Measurements from ENCODE around the gene STARD3. TPM values are rescaled to one million over a fixed set of nuclear protein-coding genes. Genes with fewer than 3 reads are reported as not detected.
A peak's percentile ranks its signal among the peaks of the same experiment; 100 is the strongest.

The STARD3 gene
- total and polyA plus RNA-seq, 9 of the 15 experiments (the other 6 are each of a cell fraction or from before 2014, with no cell fraction given): 0.63 to 87.0 (median 46.0) TPM

DNA sequence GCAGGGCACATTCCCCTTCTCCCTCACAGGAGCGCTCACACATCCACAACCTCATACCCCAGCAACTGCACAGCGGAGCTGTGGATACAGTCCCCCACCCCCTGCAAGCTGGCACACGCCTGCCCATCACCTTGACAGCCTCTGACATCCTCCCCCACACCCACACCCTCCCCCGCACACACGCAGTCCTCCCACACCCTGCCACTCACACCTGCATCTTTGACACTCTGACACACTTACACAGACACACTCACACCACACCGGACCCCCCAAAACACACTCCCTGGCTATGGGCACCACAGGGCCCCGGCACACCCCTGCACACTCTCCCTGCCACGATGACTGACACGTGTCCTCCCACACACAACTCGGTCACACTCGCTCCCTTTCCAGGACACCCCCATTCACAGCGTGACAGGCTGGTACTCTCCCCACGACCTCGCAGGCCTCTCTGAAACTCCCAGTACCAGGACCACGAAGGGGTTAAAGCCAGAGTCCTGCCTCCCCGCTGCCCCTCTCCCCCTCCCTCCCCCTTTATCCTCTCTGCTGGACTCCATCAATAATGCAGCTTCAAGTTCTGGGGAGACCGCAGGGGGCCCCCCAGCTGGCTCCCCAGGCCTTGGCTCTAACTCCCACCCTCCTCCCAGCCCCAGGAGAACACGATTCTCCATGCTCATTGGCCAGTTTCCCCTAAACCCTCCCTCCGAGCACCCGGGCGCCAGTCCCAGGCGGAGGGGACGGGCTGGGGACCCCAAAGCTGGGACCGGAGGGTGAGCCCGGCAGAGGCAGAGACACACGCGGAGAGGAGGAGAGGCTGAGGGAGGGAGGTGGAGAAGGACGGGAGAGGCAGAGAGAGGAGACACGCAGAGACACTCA, 10.5 kb upstream of the STARD3 start, which contains the start of gene PPP1R1B:
TSS of gene PPP1R1B (plus strand) at position 782 of the 876 bp plus-strand sequence. CDS start 441 bp downstream, outside the sequence.
- H3K9me3 ChIP-seq (replicated peaks; ENCODE audit: control insufficient read depth, insufficient read depth, low read depth, low read length): no peaks in the 10 kb centered on the region
- H4K20me1 ChIP-seq (replicated peaks; ENCODE audit: control insufficient read depth, insufficient read depth, low read length): no peaks in the 10 kb centered on the region
- ATAC-seq (no peak), FAIRE-seq (no peak), DNase-seq (ENCODE audit: extremely low read depth in 1 of 4, low spot score in 3 of 4) (peak in 2 of 4 experiments; percentile 50 to 59)
- no peak within 1 kb of the TSS for H3K27ac ChIP-seq (ENCODE audit: extremely low read depth, low read depth, low read length)
- TF ChIP-seq PBX2 (CRISPR knock-in tag; IDR thresholded peaks at IDR 0.05; ENCODE audit: low read depth) (no peak), PBX2 (tag; conservative IDR thresholded peaks at IDR 0.05; ENCODE audit: low read depth) (peak; percentile 39), ZFPM2 (CRISPR knock-in tag; IDR thresholded peaks at IDR 0.05) (no peak), HDAC1 (IDR thresholded peaks at IDR 0.05) (peak in 1 of 2 experiments; percentile 39; a peak in 2 of 4 replicates), KLF16 (IDR thresholded peaks at IDR 0.05) (peak; percentile 48; the same call in 1 of the 2 replicates), MEIS2 (IDR thresholded peaks at IDR 0.05; ENCODE audit: partially characterized antibody) (peak; percentile 38), SRSF1 (IDR thresholded peaks at IDR 0.05; ENCODE audit: low read depth, low read length) (no peak), EGR1 (conservative IDR thresholded peaks at IDR 0.05) (peak; percentile 87), SMARCE1 (IDR thresholded peaks at IDR 0.05) (0 out of 2 replicates have a peak, but pooled peaks have one; percentile 20), DPF2 (IDR thresholded peaks at IDR 0.05) (0 out of 2 replicates have a peak, but pooled peaks have one; percentile 22)
- TF ChIP-seq, protein P1, sequence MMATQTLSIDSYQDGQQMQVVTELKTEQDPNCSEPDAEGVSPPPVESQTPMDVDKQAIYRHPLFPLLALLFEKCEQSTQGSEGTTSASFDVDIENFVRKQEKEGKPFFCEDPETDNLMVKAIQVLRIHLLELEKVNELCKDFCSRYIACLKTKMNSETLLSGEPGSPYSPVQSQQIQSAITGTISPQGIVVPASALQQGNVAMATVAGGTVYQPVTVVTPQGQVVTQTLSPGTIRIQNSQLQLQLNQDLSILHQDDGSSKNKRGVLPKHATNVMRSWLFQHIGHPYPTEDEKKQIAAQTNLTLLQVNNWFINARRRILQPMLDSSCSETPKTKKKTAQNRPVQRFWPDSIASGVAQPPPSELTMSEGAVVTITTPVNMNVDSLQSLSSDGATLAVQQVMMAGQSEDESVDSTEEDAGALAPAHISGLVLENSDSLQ (IDR thresholded peaks at IDR 0.05): peak; percentile 80
- TF ChIP-seq, protein P2, sequence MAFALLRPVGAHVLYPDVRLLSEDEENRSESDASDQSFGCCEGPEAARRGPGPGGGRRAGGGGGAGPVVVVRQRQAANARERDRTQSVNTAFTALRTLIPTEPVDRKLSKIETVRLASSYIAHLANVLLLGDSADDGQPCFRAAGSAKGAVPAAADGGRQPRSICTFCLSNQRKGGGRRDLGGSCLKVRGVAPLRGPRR (CRISPR knock-in tag; IDR thresholded peaks at IDR 0.05): no peak
- TF ChIP-seq, protein P3, sequence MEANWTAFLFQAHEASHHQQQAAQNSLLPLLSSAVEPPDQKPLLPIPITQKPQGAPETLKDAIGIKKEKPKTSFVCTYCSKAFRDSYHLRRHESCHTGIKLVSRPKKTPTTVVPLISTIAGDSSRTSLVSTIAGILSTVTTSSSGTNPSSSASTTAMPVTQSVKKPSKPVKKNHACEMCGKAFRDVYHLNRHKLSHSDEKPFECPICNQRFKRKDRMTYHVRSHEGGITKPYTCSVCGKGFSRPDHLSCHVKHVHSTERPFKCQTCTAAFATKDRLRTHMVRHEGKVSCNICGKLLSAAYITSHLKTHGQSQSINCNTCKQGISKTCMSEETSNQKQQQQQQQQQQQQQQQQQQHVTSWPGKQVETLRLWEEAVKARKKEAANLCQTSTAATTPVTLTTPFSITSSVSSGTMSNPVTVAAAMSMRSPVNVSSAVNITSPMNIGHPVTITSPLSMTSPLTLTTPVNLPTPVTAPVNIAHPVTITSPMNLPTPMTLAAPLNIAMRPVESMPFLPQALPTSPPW (CRISPR knock-in tag; IDR thresholded peaks at IDR 0.05): peak; percentile 16; the same call in 1 of the 2 replicates
- H3K4me3 ChIP-seq: no peak within 1 kb of the TSS
- no peak within 1 kb of the TSS for H2AFZ ChIP-seq (ENCODE audit: low read depth, low read length)
- no peak within 1 kb of the TSS for H3K4me2 ChIP-seq (ENCODE audit: insufficient read depth, low read length)
- in situ Hi-C loops (cut with MboI) (no loop called here), intact Hi-C loops (cut with micrococcal nuclease) (no loop called here)
- WGBS (ENCODE audit: insufficient coverage, low coverage, missing lambda C conversion rate): 33% methylated on average over 23 of the region's 29 CpGs
- H3K79me2 ChIP-seq (ENCODE audit: control insufficient read depth, insufficient read depth, low read length): no peaks in the 10 kb centered on the region
- H3K4me1 ChIP-seq (replicated peaks in 1 of 2; ENCODE audit: control insufficient read depth in 2 of 2, insufficient read depth in 2 of 2, low read length in 2 of 2): peaks cover 3 to 49% of the 10 kb centered on the region in 2 experiments; a peak in 2 of 5 replicates
- no peaks in the 10 kb centered on the region for H3K9me1 ChIP-seq (ENCODE audit: control insufficient read depth, insufficient read depth, low read length)
- H3K36me3 ChIP-seq (ENCODE audit: control insufficient read depth, insufficient read depth, low read length): no peaks in the 10 kb centered on the region
- ChIA-PET POLR2A (no interaction called here), CTCF (ENCODE audit: low intra/inter-chr PET ratio) (no interaction called here)
- peaks cover 0 to 3% of the 10 kb centered on the region in 2 experiments; a peak in 2 of 5 replicates for H3K27me3 ChIP-seq (ENCODE audit: control insufficient read depth in 2 of 2, insufficient read depth in 2 of 2, low read length in 2 of 2)
- peak within 1 kb of the TSS in 1 of 2 experiments; percentile 76; a peak in 1 of 4 replicates for H3K9ac ChIP-seq (ENCODE audit: insufficient read depth in 1 of 2, low read depth in 2 of 2, low read length in 2 of 2)
- no TSS peak for BruUV-seq (replicated peaks)
